HepG2 (cell line): ENCODE data around the gene ATR. TPM values are rescaled to one million over a fixed set of nuclear protein-coding genes. Genes with fewer than 3 reads are reported as not detected.

Experiments
- ATAC-seq: fragments of 200-7000 bp; cut with Tn5 transposase; 3 replicates; pipeline ENCODE4 v1.9.1; 2020; ENCODE audit warnings: mild to moderate bottlenecking, moderate library complexity
- BruUV-seq: library from RNA; stranded (reverse); fragments of 400-500 nt; replicated peaks from 2 replicates; lab custom pipeline; 2021; lab: Mats Ljungman, UMichigan
- CTCF ChIA-PET: fragments of 300-600 bp; formaldehyde crosslinking; extraction: SDS; loops from one replicate; lab custom pipeline; 2021; ENCODE audit warnings: low total read pairs, inconsistent platforms, low intra/inter-chr PET ratio; lab: Yijun Ruan, JAX
- POLR2A ChIA-PET: fragments of 350-600 bp; sonication (Branson Sonifier 250); formaldehyde crosslinking; loops from one replicate; lab custom pipeline; 2020; ENCODE audit warnings: antibody characterized with exemption, inconsistent platforms; lab: Yijun Ruan, JAX
- DNase-seq: peaks from one replicate; pipeline ENCODE4 v3.0.0-alpha.2; 2015; ENCODE audit warnings: low spot score
- FAIRE-seq: peaks from 3 replicates; lab custom pipeline; 2011; peaks lifted over from hg19 to GRCh38; lab: Jason Lieb, UNC
- H2AFZ ChIP-seq: one replicate; pipeline ENCODE4 v1.6.1; 2011; ENCODE audit warnings: low read length, inconsistent platforms
- H3K27ac ChIP-seq: fragments of 300-600 bp; 3 replicates; pipeline ENCODE4 v1.8.0; 2011; ENCODE audit warnings: mixed run types, mild to moderate bottlenecking, mixed read lengths, low read length, inconsistent platforms; ENCODE audit not compliant: insufficient read depth; ENCODE audit errors: extremely low read length
- H3K27me3 ChIP-seq, 2 experiments: fragments of 200-600 bp in 1 of 2; 2 replicates in 1 of 2; 3 replicates in 1 of 2; pipeline versions ENCODE4 v1.6.0 to v1.8.0; 2011; ENCODE audit warnings: low read length in 2 of 2, mild to moderate bottlenecking in 2 of 2, moderate library complexity in 2 of 2, inconsistent platforms in 1 of 2; ENCODE audit not compliant: insufficient read depth in 2 of 2, control insufficient read depth in 1 of 2
- H3K36me3 ChIP-seq, 2 experiments: fragments of 200-600 bp in 1 of 2; replicated peaks in 1 of 2; 2 replicates in 1 of 2; 3 replicates in 1 of 2; pipeline versions ENCODE4 v1.5.1 to v1.8.0; 2011; ENCODE audit warnings: low read length in 2 of 2, inconsistent platforms in 1 of 2; ENCODE audit not compliant: insufficient read depth in 2 of 2, control insufficient read depth in 1 of 2
- H3K4me1 ChIP-seq: 2 replicates; pipeline ENCODE4 v1.5.1; 2012; ENCODE audit warnings: low read length, inconsistent platforms; ENCODE audit not compliant: insufficient read depth
- H3K4me2 ChIP-seq: 2 replicates; pipeline ENCODE4 v1.6.0; 2011; ENCODE audit warnings: low read depth, low read length, inconsistent platforms
- H3K4me3 ChIP-seq, 3 experiments: fragments of 200-600 bp in 1 of 3; sonication (generic), shearing (Covaris generic) in 1 of 3; replicated peaks in 1 of 3; 2 replicates each; pipeline ENCODE4 v1.5.1; 2011 to 2016; ENCODE audit warnings: low read length in 3 of 3, inconsistent platforms in 2 of 3, low read depth in 2 of 3, mild to moderate bottlenecking in 2 of 3, control low read depth in 1 of 3, mixed read lengths in 1 of 3; ENCODE audit not compliant: insufficient read depth in 1 of 3
- H3K79me2 ChIP-seq: one replicate; pipeline ENCODE4 v1.6.1; 2011; ENCODE audit warnings: low read length, inconsistent platforms; ENCODE audit not compliant: insufficient read depth
- H3K9ac ChIP-seq: 2 replicates; pipeline ENCODE4 v1.6.0; 2011; ENCODE audit warnings: mild to moderate bottlenecking, low read depth, low read length, inconsistent platforms; ENCODE audit not compliant: insufficient read depth
- H3K9me3 ChIP-seq: 2 replicates; pipeline ENCODE4 v1.5.1; 2012; ENCODE audit warnings: mild to moderate bottlenecking, low read length
- H4K20me1 ChIP-seq: 2 replicates; pipeline ENCODE4 v1.6.0; 2011; ENCODE audit warnings: inconsistent platforms, mild to moderate bottlenecking, low read length, moderate library complexity; ENCODE audit not compliant: insufficient read depth
- CHD4 ChIP-seq: fragments of 200-600 bp; sonication (generic); IDR thresholded peaks from 2 replicates; pipeline ENCODE4 v1.7.0; 2017; ENCODE audit warnings: mild to moderate bottlenecking, low read length, borderline replicate concordance
- MEIS1 ChIP-seq: sonication (generic); formaldehyde crosslinking; IDR thresholded peaks from 2 replicates; pipeline ENCODE4 v1.9.0; 2021; ENCODE audit warnings: mild to moderate bottlenecking, missing genetic modification reagents, moderate library complexity, borderline replicate concordance
- NBN ChIP-seq: fragments of 450-650 bp; conservative IDR thresholded peaks from 2 replicates; pipeline ENCODE4 v1.6.1; 2017
- NCOA2 ChIP-seq: sonication (generic); formaldehyde crosslinking; IDR thresholded peaks from 2 replicates; pipeline ENCODE4 v1.8.0; 2022; ENCODE audit warnings: inconsistent platforms
- RARA ChIP-seq: IDR thresholded peaks from 2 replicates; pipeline ENCODE4 v1.6.1; 2016; ENCODE audit warnings: missing genetic modification reagents, missing compliant biosample characterization
- ZNF20 ChIP-seq: sonication (generic); formaldehyde crosslinking; IDR thresholded peaks from 2 replicates; pipeline ENCODE4 v1.4.0; 2020; ENCODE audit warnings: mild to moderate bottlenecking, moderate library complexity, missing genetic modification reagents
- ZNF543 ChIP-seq: sonication (generic); formaldehyde crosslinking; IDR thresholded peaks from 2 replicates; pipeline ENCODE4 v1.4.0; 2020; ENCODE audit warnings: mild to moderate bottlenecking, missing genetic modification reagents
- ZNF550 ChIP-seq: sonication (generic); formaldehyde crosslinking; IDR thresholded peaks from 2 replicates; pipeline ENCODE4 v1.4.0; 2020; ENCODE audit warnings: mild to moderate bottlenecking, missing genetic modification reagents, borderline replicate concordance
- ZNF605 ChIP-seq: sonication (generic); formaldehyde crosslinking; IDR thresholded peaks from 2 replicates; pipeline ENCODE4 v1.8.0; 2022; ENCODE audit warnings: mild to moderate bottlenecking, missing genetic modification reagents
- WGBS: methylation state at CpG from one replicate; pipeline ENCODE4 v1.1.6; 2017; ENCODE audit warnings: low lambda C conversion rate; 5-methylcytosine and 5-hydroxymethylcytosine counted together
- in situ Hi-C: cut with HindIII; loops from 2 replicates; pipeline ENCODE4 v1.10.0; 2017; ENCODE audit warnings: low pct_unique_long_range_greater_than_20kb; ENCODE audit not compliant: extremely low pct_ligation_motif_present
- intact Hi-C: fragments of 100-400 bp; cut with micrococcal nuclease; formaldehyde crosslinking; loops from one replicate; pipeline ENCODE4 v1.10.0; 2022; ENCODE audit not compliant: unreplicated experiment
- polyA plus RNA-seq, 8 experiments: library from polyadenylated mRNA; depleted of rRNA in 3 of 8; stranded (reverse) in 7 of 8; unstranded in 1 of 8; fragments of >200 nt; fragmentation: Illumina TruSeq in 4 of 8; extraction: Trizol in 4 of 8; gene quantifications; 2 replicates each; pipeline versions ENCODE4 v1.2.1 to v1.2.3, GENCODE V29; 2011 to 2016; ENCODE audit warnings: low read depth in 4 of 8, missing spikeins in 1 of 8, mixed read lengths in 1 of 8; ENCODE audit not compliant: insufficient read depth in 1 of 8
- total RNA-seq, 5 experiments: library from RNA; depleted of rRNA; stranded (reverse); fragments of >200 nt; fragmentation: Illumina TruSeq; extraction: Trizol; gene quantifications; 2 replicates each; pipeline ENCODE4 v1.2.3, GENCODE V29; 2016; ENCODE audit warnings: low read depth in 1 of 5
- TF ChIP-seq, protein P1 (sequence below): sonication (generic); formaldehyde crosslinking; IDR thresholded peaks from 2 replicates; pipeline ENCODE4 v1.5.0; 2020; ENCODE audit warnings: mild to moderate bottlenecking, missing genetic modification reagents, borderline replicate concordance
- TF ChIP-seq, protein P2 (sequence below): sonication (generic); formaldehyde crosslinking; IDR thresholded peaks from 2 replicates; pipeline ENCODE4 v1.8.0; 2022; ENCODE audit warnings: mild to moderate bottlenecking, missing genetic modification reagents, moderate library complexity

Gene ATR
- total and polyA plus RNA-seq, 2 of the 13 experiments (the other 11 are each of a cell fraction or from before 2014, with no cell fraction given), result 6.6 to 17.0 TPM

GRCh38 chr3:142434503-142434902 is 144.0 kb downstream of the ATR start (continued):
- 0 out of 2 replicates have a peak, but pooled peaks have one; percentile 21 for TF ChIP-seq RARA (CRISPR knock-in tag)

- FAIRE-seq (no peak), ATAC-seq (no peak), DNase-seq (no peak)
- Histone ChIP-seq H3K9ac (no peak overlapping the region), H3K4me1 (peaks cover 24% of the 10 kb centered on the region), H3K4me3 (no peak overlapping the region), H3K36me3 (peaks cover 0 to 20% of the 10 kb centered on the region in 2 experiments), H3K9me3 (no peaks in the 10 kb centered on the region), H4K20me1 (peaks cover 6% of the 10 kb centered on the region; the same call in 1 of the 2 replicates), H2AFZ (no peak overlapping the region), H3K27me3 (no peaks in the 10 kb centered on the region), H3K79me2 (peaks cover 26% of the 10 kb centered on the region), H3K4me2 (no peak overlapping the region), H3K27ac (no peak overlapping the region)
- BruUV-seq, result no TSS peak
- CTCF ChIA-PET, result no interaction called here
- in situ Hi-C loops, result no loop called here
- intact Hi-C loops, result no loop called here
- WGBS, result 95% methylated on average over 2 of the region's 2 CpGs
- POLR2A ChIA-PET, result no interaction called here
- TF ChIP-seq, protein P1, sequence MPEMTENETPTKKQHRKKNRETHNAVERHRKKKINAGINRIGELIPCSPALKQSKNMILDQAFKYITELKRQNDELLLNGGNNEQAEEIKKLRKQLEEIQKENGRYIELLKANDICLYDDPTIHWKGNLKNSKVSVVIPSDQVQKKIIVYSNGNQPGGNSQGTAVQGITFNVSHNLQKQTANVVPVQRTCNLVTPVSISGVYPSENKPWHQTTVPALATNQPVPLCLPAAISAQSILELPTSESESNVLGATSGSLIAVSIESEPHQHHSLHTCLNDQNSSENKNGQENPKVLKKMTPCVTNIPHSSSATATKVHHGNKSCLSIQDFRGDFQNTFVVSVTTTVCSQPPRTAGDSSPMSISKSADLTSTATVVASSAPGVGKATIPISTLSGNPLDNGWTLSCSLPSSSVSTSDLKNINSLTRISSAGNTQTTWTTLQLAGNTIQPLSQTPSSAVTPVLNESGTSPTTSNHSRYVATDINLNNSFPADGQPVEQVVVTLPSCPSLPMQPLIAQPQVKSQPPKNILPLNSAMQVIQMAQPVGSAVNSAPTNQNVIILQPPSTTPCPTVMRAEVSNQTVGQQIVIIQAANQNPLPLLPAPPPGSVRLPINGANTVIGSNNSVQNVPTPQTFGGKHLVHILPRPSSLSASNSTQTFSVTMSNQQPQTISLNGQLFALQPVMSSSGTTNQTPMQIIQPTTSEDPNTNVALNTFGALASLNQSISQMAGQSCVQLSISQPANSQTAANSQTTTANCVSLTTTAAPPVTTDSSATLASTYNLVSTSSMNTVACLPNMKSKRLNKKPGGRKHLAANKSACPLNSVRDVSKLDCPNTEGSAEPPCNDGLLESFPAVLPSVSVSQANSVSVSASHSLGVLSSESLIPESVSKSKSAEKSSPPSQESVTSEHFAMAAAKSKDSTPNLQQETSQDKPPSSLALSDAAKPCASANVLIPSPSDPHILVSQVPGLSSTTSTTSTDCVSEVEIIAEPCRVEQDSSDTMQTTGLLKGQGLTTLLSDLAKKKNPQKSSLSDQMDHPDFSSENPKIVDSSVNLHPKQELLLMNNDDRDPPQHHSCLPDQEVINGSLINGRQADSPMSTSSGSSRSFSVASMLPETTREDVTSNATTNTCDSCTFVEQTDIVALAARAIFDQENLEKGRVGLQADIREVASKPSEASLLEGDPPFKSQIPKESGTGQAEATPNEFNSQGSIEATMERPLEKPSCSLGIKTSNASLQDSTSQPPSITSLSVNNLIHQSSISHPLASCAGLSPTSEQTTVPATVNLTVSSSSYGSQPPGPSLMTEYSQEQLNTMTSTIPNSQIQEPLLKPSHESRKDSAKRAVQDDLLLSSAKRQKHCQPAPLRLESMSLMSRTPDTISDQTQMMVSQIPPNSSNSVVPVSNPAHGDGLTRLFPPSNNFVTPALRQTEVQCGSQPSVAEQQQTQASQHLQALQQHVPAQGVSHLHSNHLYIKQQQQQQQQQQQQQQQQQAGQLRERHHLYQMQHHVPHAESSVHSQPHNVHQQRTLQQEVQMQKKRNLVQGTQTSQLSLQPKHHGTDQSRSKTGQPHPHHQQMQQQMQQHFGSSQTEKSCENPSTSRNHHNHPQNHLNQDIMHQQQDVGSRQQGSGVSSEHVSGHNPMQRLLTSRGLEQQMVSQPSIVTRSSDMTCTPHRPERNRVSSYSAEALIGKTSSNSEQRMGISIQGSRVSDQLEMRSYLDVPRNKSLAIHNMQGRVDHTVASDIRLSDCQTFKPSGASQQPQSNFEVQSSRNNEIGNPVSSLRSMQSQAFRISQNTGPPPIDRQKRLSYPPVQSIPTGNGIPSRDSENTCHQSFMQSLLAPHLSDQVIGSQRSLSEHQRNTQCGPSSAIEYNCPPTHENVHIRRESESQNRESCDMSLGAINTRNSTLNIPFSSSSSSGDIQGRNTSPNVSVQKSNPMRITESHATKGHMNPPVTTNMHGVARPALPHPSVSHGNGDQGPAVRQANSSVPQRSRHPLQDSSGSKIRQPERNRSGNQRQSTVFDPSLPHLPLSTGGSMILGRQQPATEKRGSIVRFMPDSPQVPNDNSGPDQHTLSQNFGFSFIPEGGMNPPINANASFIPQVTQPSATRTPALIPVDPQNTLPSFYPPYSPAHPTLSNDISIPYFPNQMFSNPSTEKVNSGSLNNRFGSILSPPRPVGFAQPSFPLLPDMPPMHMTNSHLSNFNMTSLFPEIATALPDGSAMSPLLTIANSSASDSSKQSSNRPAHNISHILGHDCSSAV, result no peak
- no peak for TF ChIP-seq ZNF550
- no peak for TF ChIP-seq CHD4
- no peak for TF ChIP-seq ZNF20
- TF ChIP-seq MEIS1 (CRISPR knock-in tag), result no peak
- no peak for TF ChIP-seq ZNF543 (CRISPR knock-in tag)
- no peak for TF ChIP-seq NCOA2 (CRISPR knock-in tag)
- no peak for TF ChIP-seq ZNF605 (CRISPR knock-in tag)
- TF ChIP-seq, protein P2, sequence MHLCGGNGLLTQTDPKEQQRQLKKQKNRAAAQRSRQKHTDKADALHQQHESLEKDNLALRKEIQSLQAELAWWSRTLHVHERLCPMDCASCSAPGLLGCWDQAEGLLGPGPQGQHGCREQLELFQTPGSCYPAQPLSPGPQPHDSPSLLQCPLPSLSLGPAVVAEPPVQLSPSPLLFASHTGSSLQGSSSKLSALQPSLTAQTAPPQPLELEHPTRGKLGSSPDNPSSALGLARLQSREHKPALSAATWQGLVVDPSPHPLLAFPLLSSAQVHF, result no peak
- TF ChIP-seq NBN, result no peak
Observed at GRCh38 chr3:142433110-142433509, 145.4 kb downstream of the ATR start.
